Body of pancreas (tissue), 4 donors: Measurements from ENCODE around the gene MAN2A2. TPM values are rescaled to one million over a fixed set of nuclear protein-coding genes. Genes with fewer than 3 reads are reported as not detected.
A peak's percentile ranks its signal among the peaks of the same experiment; 100 is the strongest.

ENCODE experiments used
- ATAC-seq: fragments of 150-250 bp; one replicate; pipeline ENCODE4 v1.9.1; 2016
- DNase-seq, 4 donors: peaks; one replicate each; pipeline ENCODE4 v3.0.0-alpha.2; 2019
- H3K27ac ChIP-seq, 4 donors: fragments of 200-600 bp; sonication (generic); 1 replicate in 3 of 4; 2 replicates in 1 of 4; pipeline versions ENCODE4 v1.5.1 to v1.6.1; 2016 to 2019; ENCODE audit warnings: mild to moderate bottlenecking in 1 of 4, mixed read lengths in 1 of 4, moderate library complexity in 1 of 4
- H3K27me3 ChIP-seq, 2 donors: fragments of 200-600 bp; sonication (generic); one replicate each; pipeline ENCODE4 v1.6.0; 2016; ENCODE audit warnings: mild to moderate bottlenecking in 1 of 2
- H3K36me3 ChIP-seq, 2 donors: fragments of 200-600 bp; sonication (generic); replicated peaks in 1 of 2; 2 replicates each; pipeline ENCODE4 v1.5.1; 2016; ENCODE audit warnings: low read depth in 2 of 2; ENCODE audit not compliant: insufficient read depth in 1 of 2
- H3K4me1 ChIP-seq: fragments of 200-600 bp; sonication (generic); one replicate; pipeline ENCODE4 v1.6.0; 2016
- H3K4me3 ChIP-seq, 2 donors: fragments of 200-600 bp; sonication (generic); 1 replicate in 1 of 2; 2 replicates in 1 of 2; pipeline ENCODE4 v1.5.1; 2016 to 2019
- H3K9me3 ChIP-seq, 3 donors: fragments of 200-600 bp; sonication (generic); 1 replicate in 2 of 3; 2 replicates in 1 of 3; pipeline ENCODE4 v1.5.1; 2016
- POLR2A ChIP-seq, 3 donors: fragments of 450-650 bp; IDR thresholded peaks; one replicate each; pipeline ENCODE4 v1.6.1; 2016; ENCODE audit warnings: antibody characterized with exemption in 3 of 3, mild to moderate bottlenecking in 2 of 3
- whole genome bisulfite sequencing, 2 donors: methylation state at CpG; one replicate each; pipeline ENCODE4 v1.1.5; 2017; 5-methylcytosine and 5-hydroxymethylcytosine counted together
- intact Hi-C: fragments of 100-400 bp; cut with DNase I; formaldehyde crosslinking; loops from one replicate; pipeline ENCODE4 v1.15.1; 2023
- total RNA-seq, 2 donors: library from RNA; depleted of rRNA; stranded (reverse); fragments of >200 nt; gene quantifications; one replicate each; pipeline ENCODE4 v1.1.0, GENCODE V29; 2016
- TF ChIP-seq, protein P1 (sequence below), 7 experiments: fragments of 450-650 bp in 4 of 7; fragments of 200-600 bp in 3 of 7; sonication (generic) in 3 of 7; IDR thresholded peaks; one replicate each; pipeline ENCODE4 v1.5.1; 2016 to 2019; ENCODE audit warnings: antibody characterized with exemption in 7 of 7

The MAN2A2 gene
- total RNA-seq, 2 donors from 2014 or later: 78.9 to 138 TPM

- H3K36me3 ChIP-seq: peaks cover 0 to 3% of the 10 kb centered on the region in 2 donors
- no peaks in the 10 kb centered on the region for H3K9me3 ChIP-seq
- 72 to 86% methylated on average over 8 of the region's 8 CpGs for WGBS, 2 donors
- TF ChIP-seq, protein P1, sequence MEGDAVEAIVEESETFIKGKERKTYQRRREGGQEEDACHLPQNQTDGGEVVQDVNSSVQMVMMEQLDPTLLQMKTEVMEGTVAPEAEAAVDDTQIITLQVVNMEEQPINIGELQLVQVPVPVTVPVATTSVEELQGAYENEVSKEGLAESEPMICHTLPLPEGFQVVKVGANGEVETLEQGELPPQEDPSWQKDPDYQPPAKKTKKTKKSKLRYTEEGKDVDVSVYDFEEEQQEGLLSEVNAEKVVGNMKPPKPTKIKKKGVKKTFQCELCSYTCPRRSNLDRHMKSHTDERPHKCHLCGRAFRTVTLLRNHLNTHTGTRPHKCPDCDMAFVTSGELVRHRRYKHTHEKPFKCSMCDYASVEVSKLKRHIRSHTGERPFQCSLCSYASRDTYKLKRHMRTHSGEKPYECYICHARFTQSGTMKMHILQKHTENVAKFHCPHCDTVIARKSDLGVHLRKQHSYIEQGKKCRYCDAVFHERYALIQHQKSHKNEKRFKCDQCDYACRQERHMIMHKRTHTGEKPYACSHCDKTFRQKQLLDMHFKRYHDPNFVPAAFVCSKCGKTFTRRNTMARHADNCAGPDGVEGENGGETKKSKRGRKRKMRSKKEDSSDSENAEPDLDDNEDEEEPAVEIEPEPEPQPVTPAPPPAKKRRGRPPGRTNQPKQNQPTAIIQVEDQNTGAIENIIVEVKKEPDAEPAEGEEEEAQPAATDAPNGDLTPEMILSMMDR (IDR thresholded peaks at IDR 0.05): no peak
- TF ChIP-seq POLR2A (IDR thresholded peaks at IDR 0.05): no peak
- intact Hi-C loops: no loop called here
- peaks cover 31% of the 10 kb centered on the region for H3K4me1 ChIP-seq
- H3K27me3 ChIP-seq: no peaks in the 10 kb centered on the region
- no peak for ATAC-seq
- no peak for DNase-seq
- no peak overlapping the region for H3K4me3 ChIP-seq
- H3K27ac ChIP-seq: no peak overlapping the region
Measured at GRCh38 chr15:90959028-90959595, 56.0 kb downstream of the MAN2A2 start.

DNA sequence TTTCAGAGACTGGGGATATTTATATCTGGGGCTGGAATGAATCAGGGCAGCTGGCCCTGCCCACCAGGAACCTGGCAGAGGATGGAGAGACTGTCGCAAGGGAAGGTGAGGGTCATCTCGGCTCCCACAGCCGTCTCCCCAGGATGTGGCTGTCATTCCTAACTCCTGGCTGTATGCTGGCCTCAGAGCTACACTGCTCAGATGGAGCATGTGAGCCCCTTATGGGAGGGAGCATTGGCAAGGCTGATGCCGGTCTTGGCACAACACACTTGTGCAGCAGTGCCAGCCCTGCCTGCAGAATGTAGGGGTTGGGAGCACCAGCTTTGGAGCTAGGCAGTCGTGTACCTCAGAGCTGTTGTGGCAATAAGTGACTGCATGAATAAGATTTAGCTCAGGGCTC, 56.8 kb downstream of the MAN2A2 start:
- ATAC-seq (no peak), DNase-seq (peak in 1 of 4 donors; percentile 58)
- intact Hi-C loops: loop anchor here (5.0 kb wide), 1 partner anchor 77 kb away; no protein-coding TSS in a partner anchor
- peaks cover 0 to 3% of the 10 kb centered on the region in 2 donors for H3K36me3 ChIP-seq
- WGBS, 2 donors: 63 to 95% methylated on average over 4 to 5 of the region's 5 CpGs
- H3K9me3 ChIP-seq: no peaks in the 10 kb centered on the region
- H3K27ac ChIP-seq: no peak overlapping the region
- TF ChIP-seq, protein P1 (IDR thresholded peaks at IDR 0.05): no peak
- TF ChIP-seq POLR2A (IDR thresholded peaks at IDR 0.05): no peak
- H3K4me3 ChIP-seq: no peak overlapping the region
- H3K27me3 ChIP-seq: no peaks in the 10 kb centered on the region
- H3K4me1 ChIP-seq: peaks cover 27% of the 10 kb centered on the region

DNA sequence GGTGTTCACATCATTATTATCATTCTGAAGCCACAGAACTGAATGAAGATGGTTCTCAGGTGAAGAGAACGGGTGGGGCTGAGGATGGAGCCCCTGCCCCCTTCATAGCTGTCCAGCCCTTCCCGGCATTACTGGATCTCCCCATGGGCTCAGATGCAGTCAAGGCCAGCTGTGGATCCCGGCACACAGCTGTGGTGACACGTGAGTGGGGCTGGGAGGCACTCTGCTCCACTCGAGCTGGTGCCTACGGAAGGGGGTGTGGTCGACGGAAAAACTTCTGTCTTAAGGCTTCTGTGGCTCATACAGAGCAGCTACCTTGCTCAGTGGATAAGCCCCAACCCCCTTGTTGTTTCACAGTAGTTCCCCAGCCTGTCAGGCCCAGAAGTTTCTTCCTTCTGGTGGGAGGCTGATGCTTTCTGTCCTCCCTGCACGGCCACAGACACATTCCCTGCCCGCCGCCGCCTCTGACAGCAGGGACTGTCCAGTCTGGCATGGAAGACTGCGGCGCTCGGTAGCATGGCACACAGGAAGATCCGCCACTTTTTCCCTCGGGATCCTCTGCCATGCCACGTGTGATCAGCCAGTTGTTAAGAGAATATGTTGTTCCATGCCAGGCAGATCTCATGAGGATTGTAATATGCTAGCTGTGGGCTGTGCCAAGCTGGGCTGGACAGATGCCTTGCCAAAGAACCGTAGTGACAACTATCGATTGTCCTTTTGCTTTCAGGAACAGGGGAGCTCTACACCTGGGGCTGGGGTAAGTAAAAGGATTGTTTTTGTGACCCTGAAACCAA, 57.4 kb downstream of the MAN2A2 start:
- intact Hi-C loops: loop anchor here (5.0 kb wide), 1 partner anchor 77 kb away; no protein-coding TSS in a partner anchor
- 72 to 80% methylated on average over 15 to 20 of the region's 20 CpGs for whole genome bisulfite sequencing, 2 donors

GRCh38 chr15:90962021-90962420, 58.9 kb downstream of the MAN2A2 start:
- Histone ChIP-seq H3K4me3 (no peak overlapping the region), H3K36me3 (peaks cover 0 to 6% of the 10 kb centered on the region in 2 donors), H3K27ac (no peak overlapping the region), H3K9me3 (no peaks in the 10 kb centered on the region), H3K4me1 (peaks cover 12% of the 10 kb centered on the region), H3K27me3 (no peaks in the 10 kb centered on the region)
- intact Hi-C loops: loop anchor here (5.0 kb wide), 1 partner anchor 75 kb away; no protein-coding TSS in a partner anchor
- ATAC-seq (no peak), DNase-seq (no peak)
- no peak for TF ChIP-seq POLR2A (IDR thresholded peaks at IDR 0.05)
- TF ChIP-seq, protein P1 (IDR thresholded peaks at IDR 0.05): no peak
- WGBS, 2 donors: 71 to 72% methylated on average over 4 of the region's 4 CpGs

More for the DNA sequence above, 57.4 kb downstream of the MAN2A2 start:
- no peaks in the 10 kb centered on the region for H3K27me3 ChIP-seq
- peak overlapping the region in 1 of 4 donors; percentile 19 for H3K27ac ChIP-seq
- H3K4me3 ChIP-seq: no peak overlapping the region
- ATAC-seq (no peak), DNase-seq (no peak)
- no peak for TF ChIP-seq POLR2A (IDR thresholded peaks at IDR 0.05)
- TF ChIP-seq, protein P1 (IDR thresholded peaks at IDR 0.05): no peak
- no peaks in the 10 kb centered on the region for H3K9me3 ChIP-seq
- peaks cover 23% of the 10 kb centered on the region for H3K4me1 ChIP-seq
- H3K36me3 ChIP-seq: peaks cover 0 to 3% of the 10 kb centered on the region in 2 donors
